HuH-7.5 (cell line): ENCODE measurements around the gene LAMP2.

Source experiments
- DNase-seq: peaks from one replicate; pipeline ENCODE4 v3.0.0; 2011; ENCODE audit warnings: low spot score

The LAMP2 gene

DNA sequence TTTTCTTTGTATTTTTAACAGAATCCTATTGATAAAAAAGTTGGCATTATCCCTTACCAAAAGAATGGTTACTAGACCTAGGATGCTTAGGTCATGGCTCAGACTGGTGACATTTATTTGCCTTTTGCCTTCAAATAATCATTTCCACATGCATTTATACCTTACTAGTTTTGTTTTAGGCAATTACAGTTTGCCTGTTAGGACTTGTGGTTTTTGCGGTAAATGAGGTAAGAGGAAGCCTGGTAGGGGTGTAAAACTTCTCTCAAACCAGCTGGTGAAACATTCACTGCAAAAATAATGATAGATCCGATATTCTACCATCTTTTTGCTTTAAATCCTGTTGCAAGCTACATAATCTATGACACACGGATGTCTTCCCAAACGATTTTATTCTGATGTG lies 12.1 kb downstream of the LAMP2 start:
- no peak for DNase-seq

DNA sequence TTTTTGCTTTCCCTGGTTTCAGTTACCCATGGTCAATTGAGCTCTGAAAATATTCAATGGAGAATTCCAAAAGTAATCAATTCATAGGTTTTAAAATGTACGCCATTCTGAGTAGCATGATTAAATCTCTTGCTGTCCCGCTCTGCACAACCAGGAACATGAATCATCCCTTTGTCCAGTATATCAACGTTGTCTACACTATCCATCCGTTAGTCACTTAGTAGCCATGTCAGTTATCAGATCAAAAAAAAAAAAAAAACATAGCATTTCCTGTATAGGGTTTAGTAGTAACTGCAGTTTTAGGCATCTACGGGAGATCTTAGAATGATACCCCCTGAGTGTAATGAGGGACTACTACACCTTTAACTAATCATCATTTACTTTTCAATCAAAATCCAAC lies 15.1 kb downstream of the LAMP2 start:
- DNase-seq = no peak

DNA sequence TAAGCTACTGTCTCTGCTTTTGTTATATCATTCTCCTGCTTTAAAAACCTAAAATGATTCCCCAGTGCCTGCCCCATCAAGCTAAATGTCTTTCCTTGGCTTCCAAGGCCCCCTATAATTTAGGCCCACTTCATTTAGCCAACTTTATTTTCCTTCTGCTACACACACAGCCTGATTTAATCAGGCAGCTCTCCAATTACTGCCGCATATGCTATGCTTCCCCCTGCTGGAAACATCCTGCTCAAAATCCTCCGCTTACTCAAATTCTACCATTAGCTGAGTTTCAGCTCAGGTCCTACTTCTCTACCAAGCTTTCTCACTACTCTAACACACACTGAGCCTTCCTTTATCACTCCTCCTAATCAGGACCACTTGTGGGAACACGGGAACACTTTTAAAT lies 17.0 kb downstream of the LAMP2 start:
- DNase-seq = peak; percentile 6

DNA sequence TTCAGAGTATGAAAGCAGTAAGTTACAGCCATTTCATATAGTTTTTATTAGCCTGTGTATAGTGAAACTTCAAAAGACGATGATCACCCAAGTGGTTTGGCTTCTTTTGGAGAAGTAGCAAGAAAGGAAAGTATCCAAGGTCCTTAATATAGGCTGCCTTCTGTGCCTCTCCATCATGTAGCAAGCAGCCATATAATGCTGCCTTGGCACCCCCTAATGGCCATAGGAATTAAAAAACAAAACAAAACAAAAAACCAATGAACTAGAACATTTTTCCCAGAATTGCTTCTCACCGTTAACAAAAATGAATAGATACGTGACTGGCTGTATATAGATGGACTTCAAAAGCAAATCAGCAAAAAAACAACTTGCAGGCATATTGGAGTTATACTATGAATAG lies 18.9 kb downstream of the LAMP2 start:
- DNase-seq = no peak

DNA sequence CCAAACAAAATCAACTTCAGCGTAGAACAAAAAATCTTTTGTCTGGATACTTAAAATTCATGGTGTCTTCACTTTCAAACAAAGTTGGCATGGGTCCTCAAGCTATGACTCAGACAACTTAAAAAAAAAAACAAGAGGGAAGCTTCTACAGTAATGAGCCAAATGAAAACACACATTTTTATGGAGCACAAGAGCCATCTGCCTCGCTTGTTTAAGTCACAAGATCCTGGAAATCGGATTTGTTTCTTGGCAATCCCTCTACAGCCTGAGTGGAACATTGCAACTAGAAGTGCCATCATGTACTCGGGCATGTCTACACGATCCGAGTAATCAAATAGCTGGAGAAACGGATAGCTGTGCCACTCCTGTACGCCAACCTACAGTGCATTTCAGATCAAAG lies 22.6 kb downstream of the LAMP2 start:
- DNase-seq = no peak

DNA sequence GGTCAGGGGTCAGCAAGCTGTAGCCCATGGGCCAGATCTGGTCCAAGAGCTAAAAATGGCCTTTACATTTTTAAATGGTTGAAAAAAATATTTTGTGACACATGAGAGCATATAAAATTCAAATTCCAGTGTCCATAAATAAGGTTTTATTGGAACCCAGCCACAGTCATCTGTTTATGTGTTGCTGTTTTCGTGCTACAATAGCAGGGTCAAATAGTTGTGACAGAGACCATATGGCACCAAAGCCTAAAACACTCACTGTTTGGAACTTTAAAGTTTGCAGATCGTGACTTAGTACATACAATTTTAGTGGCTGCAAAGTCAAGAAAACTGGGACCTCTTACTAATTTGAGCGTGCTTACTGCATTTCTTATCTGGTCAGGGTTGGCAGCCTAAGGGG lies 29.2 kb downstream of the LAMP2 start:
- no peak for DNase-seq

DNA sequence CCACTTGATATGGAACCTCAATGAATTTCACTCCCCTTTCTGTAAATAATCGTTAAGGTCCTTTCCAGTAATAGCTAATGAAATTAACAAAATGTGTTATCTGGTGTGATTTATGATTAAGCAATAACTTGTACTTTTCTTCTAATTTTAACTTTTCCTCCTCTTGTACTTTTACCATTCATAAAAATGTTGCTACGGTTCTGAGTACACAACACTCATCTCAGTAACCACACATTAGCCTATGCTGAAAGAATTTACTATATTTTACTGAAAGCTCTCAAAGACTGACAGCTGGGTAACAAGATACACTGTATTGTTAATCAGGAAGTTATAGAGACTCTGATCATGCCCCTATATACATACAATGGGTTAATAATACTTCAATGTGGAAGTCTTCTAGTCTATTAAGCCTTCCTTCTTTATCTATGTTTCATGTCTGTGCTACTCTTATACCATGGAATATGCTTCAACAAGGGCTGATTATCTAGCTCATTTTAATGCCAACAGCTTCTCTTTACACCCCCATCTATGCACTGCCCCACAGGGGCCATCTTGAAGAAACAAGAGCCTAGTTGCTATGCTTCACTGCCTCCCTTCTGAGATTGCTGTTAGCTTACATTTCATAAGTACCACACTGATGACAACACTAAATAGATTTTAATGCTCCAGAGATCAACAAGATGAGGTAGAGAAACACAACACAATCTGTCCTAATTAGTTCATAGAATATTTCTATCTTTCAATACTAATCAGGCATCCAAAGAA lies 39.1 kb downstream of the LAMP2 start:
- DNase-seq = no peak

DNA sequence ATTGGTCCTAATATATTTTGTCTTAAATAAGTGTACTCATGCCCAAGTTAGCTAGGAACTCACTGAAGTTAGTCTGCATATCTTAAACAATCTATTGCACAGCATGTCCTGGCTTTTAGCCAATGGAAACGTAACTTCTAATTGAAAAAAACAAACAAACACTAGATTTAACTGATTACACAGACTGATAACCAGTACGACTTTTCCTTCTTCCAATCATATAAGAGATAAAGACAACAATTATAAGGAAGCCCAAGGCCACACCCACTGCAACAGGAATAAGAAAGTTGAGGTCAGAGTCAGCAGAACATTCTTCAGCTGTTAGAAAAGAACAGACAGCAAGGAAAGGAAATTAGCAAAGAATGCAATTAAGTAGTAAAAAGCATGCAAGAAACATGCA lies 40.8 kb downstream of the LAMP2 start:
- DNase-seq = no peak

DNA sequence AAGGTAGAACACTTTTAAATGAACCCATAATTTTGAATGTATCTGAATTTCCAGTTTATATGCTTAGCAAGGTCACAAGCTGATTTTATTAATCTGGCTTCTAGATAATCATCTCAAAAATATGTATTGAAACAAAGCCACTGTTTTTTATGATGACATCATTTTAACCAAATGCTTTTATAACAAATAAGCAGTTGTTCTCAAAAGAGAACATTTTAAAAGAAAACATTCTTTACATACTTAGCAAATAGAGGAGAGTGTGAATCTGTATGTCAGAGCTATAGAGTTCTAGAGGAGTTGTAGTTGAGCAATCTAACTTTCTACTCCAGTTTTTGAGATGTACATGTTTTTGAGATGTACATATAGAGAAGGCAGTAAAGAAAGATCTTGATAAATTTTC lies 42.5 kb downstream of the LAMP2 start:
- DNase-seq = no peak

DNA sequence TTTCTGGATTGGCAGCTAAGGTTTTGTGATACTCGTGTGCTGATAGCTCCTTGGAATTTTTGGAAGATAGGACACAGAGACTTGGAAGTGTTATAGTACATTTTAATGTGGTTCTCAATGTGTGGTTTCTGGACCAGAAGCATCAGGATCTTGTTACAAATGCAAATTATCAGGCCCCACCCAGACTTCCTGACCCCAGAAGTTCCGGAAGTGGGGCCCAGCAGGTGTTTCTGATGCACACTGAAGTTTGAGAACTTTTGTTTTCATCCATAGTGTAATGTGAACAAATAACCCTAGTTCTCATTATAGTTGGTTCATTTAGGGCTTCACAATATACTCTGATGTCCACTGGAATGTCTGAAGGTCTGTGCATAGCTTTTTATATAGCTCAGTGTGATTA lies 49.6 kb downstream of the LAMP2 start:
- no peak for DNase-seq

DNA sequence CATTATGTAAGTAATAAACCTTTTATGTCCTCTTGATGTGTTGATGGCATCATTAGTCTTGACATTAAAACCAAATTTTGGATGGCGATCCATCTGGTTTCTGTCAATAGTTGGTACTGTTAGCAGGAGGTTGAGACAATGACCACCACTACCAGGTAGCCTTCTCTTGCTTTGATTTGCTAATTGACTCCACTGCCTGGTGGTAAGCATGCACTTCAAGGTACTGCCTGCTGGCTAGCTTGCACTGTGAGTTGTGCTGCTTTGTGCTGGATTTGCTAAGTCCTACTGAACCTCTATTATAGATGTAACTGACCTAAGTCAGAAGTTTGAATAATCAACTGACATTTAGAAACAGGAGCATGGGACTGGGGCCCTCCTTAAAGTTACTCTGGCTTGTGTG lies 60.9 kb downstream of the LAMP2 start:
- no peak for DNase-seq

DNA sequence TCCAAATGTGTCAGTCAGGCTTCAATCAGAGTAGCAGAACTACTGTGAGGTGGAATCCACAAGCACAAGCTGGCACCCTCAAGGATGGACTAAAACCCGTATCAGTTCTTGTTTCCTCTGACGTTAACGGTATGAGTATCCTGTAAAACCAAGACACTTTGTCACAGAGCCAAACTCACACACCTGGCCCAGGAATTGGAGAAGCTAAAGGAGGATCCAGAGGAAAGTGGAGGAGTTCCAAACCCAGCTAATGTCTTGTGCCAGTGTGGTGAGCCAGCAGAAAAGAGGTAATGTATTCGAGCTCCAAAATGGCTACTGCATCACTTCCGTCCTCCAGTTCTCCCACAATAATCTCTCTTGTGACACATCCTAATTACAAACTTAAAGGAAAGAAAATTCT lies 62.5 kb downstream of the LAMP2 start:
- no peak for DNase-seq

DNA sequence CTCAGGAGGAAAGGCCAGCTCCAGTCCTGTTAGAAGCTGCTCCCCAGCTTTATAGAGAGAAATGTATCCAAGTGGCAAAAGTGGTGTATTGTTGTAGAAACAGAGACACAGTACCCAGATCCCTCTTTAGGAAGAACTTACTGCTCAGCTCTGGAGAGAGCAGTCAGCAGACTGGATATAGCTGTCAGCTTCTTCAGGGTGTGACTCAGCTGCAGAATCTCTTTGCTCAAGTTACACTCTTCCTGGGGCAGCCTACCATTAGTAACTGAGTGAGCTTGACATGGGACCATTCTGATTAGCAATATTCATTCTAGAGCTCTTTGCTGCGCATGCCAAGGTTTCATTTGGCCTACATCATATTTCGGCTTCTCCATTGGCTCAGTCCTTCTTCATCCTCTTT lies 66.7 kb downstream of the LAMP2 start:
- no peak for DNase-seq

DNA sequence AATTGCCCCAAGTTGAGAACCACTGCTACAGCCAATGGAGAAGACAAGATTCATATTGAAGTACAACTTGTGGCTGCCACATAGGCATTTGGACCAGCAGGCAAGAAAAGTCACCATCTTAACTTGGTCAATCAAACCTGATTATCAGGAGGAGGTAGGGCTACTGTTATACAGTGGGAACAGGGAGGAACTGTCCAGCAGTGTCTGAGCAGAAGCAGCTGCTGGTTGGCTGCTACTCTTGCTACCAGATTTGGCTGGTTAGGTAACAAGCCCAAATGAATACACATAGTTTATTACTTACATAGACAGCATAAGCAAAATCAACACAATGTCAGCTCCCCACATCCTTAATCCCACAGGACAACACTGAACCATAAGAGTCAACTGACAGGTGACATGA lies 67.8 kb downstream of the LAMP2 start:
- DNase-seq = no peak

DNA sequence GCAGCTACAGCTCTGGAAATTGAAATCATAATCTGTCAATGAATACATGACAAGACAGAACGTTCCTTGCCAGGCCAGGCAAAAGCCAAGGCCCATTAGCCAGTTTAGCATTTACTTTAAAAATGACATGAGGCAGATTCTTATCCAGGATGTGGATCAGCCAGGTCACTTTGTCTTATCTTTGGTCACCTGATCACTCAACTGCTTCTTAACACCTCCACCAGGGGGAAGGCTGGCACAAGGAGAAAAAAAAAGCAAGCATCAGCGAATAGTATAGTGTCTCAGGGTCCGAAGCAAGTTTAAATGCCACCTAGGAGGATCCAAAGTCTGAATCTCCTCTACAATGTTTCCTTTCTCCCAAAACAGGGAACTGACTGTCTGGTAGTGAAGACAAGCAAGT lies 88.4 kb downstream of the LAMP2 start:
- no peak for DNase-seq

DNA sequence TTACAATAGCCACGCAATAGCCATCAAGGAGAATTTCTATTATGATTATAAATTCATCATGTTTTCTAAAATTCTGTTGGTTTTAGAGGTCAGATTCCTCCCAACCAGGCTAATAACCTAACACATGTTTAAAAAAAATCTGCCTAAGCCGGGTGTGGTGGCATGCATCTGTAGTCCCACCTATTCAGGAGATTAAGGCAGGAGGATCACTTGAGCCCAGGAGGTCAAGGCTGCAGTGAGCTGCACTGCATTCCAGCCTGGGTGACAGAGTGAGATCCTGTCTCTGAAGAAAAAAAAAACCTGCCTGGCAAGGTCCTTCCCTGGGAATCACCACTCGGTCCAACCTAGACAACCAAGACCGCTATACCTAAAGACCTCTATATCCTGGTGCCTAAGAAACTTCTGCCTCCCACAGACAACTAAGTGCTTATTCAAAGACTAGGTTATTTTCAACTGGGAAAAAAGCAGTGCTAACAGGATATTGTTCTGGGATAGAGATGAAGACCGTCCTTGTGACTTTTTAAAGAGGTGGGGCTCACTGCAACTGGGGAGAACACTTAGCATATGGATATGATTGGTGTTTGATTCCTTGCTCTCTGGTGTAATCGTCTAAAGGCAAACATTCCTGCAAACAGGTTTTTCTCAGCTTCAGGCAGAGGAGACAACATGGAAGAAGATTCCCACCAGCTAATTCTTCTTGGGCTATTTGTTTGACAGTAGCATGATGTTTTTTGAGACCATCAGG lies 89.0 kb downstream of the LAMP2 start:
- DNase-seq = no peak

DNA sequence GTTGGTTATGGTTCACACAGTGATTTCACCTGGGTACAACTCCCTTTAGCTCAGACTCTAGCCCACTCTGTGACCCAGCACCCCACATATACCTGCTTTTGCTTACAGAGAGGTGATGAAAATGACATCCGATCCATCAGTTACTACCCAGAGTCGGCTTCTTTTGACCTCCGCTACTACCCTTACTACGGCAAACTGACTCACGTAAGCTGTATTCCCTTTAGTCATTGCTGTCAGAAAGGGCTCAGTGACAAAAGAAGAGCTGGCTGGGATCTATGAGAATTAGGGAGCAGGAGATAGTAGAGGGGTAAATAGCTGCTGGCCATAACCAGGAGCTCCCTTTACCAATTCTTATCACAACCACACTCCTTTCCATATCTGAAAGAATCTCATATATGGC lies 90.5 kb downstream of the LAMP2 start:
- DNase-seq = no peak
